Mesothelial cell of epicardium (in vitro differentiated cells): ENCODE data around the gene TNFRSF4. TPM values are rescaled to one million over a fixed set of nuclear protein-coding genes. Genes with fewer than 3 reads are reported as not detected.

Experiments
- DNase-seq, 2 experiments: peaks; one replicate each; pipeline ENCODE4 v3.0.0; 2021; ENCODE audit warnings: low spot score in 2 of 2; ENCODE audit not compliant: unreplicated experiment in 2 of 2
- H3K27ac Mint-ChIP-seq: 2 replicates; pipeline ENCODE4 v1.8.0; 2021; ENCODE audit warnings: mixed read lengths
- H3K27me3 Mint-ChIP-seq: 2 replicates; pipeline ENCODE4 v1.8.0; 2021; ENCODE audit warnings: low read depth, mixed read lengths
- H3K36me3 Mint-ChIP-seq: 2 replicates; pipeline ENCODE4 v1.8.0; 2021; ENCODE audit warnings: mixed read lengths
- H3K4me1 Mint-ChIP-seq: 2 replicates; pipeline ENCODE4 v1.8.0; 2021; ENCODE audit warnings: mixed read lengths
- H3K4me3 Mint-ChIP-seq: 2 replicates; pipeline ENCODE4 v1.8.0; 2021; ENCODE audit warnings: mild to moderate bottlenecking, moderate library complexity, mixed read lengths
- H3K9me3 Mint-ChIP-seq: 2 replicates; pipeline ENCODE4 v1.8.0; 2021; ENCODE audit warnings: mixed read lengths
- total RNA-seq: library from RNA; stranded (reverse); gene quantifications from 3 replicates; pipeline ENCODE4 v1.2.1, GENCODE V29; 2021
- TF ChIP-seq, protein P1 (sequence below): fragments of 200-600 bp; sonication (generic); IDR thresholded peaks from one replicate; pipeline ENCODE4 v1.5.0; 2021; ENCODE audit warnings: antibody characterized with exemption; ENCODE audit not compliant: unreplicated experiment

TNFRSF4 gene
- total RNA-seq, 1 donor from 2014 or later: 0.34 TPM

DNA sequence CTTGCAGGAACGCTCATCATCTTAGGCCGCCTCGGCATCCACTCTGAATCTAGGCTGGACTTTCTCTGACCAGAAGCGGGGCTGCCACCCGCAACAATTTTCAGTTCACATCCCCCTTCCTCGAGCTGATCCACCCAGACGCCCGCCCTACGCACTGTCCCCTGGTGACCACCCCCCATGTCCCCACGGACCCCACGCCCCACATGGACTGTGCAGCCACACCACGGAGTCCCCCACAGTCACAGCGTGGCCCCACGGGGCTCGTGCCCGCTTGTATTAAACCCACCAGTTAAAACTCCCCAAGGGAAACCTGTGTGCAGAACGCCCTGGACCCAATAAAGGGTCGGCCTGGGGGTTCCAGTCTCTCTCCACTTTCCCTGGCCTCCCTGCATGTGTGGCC lies 45.6 kb upstream of the TNFRSF4 start:
- no peak for DNase-seq
- no peak overlapping the region for H3K4me3 Mint-ChIP-seq
- H3K9me3 Mint-ChIP-seq: no peaks in the 10 kb centered on the region
- H3K36me3 Mint-ChIP-seq: peaks cover 37% of the 10 kb centered on the region
- no peak overlapping the region for H3K27ac Mint-ChIP-seq
- H3K4me1 Mint-ChIP-seq: no peaks in the 10 kb centered on the region
- TF ChIP-seq, protein P1, sequence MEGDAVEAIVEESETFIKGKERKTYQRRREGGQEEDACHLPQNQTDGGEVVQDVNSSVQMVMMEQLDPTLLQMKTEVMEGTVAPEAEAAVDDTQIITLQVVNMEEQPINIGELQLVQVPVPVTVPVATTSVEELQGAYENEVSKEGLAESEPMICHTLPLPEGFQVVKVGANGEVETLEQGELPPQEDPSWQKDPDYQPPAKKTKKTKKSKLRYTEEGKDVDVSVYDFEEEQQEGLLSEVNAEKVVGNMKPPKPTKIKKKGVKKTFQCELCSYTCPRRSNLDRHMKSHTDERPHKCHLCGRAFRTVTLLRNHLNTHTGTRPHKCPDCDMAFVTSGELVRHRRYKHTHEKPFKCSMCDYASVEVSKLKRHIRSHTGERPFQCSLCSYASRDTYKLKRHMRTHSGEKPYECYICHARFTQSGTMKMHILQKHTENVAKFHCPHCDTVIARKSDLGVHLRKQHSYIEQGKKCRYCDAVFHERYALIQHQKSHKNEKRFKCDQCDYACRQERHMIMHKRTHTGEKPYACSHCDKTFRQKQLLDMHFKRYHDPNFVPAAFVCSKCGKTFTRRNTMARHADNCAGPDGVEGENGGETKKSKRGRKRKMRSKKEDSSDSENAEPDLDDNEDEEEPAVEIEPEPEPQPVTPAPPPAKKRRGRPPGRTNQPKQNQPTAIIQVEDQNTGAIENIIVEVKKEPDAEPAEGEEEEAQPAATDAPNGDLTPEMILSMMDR: no peak
- H3K27me3 Mint-ChIP-seq: no peaks in the 10 kb centered on the region

- TF ChIP-seq, protein P1: no peak
- Mint-ChIP-seq H3K4me1 (no peaks in the 10 kb centered on the region), H3K4me3 (no peak overlapping the region), H3K9me3 (no peaks in the 10 kb centered on the region), H3K27me3 (no peaks in the 10 kb centered on the region), H3K27ac (no peak overlapping the region), H3K36me3 (peaks cover 36% of the 10 kb centered on the region)
- DNase-seq: no peak
Measured at GRCh38 chr1:1259119-1259488, 45.2 kb upstream of the TNFRSF4 start.

GRCh38 chr1:1256956-1257871 lies 43.3 kb upstream of the TNFRSF4 start:
- H3K27me3 Mint-ChIP-seq: no peaks in the 10 kb centered on the region
- no peaks in the 10 kb centered on the region for H3K4me1 Mint-ChIP-seq
- TF ChIP-seq, protein P1: no peak
- H3K27ac Mint-ChIP-seq: no peak overlapping the region
- no peaks in the 10 kb centered on the region for H3K9me3 Mint-ChIP-seq
- no peak for DNase-seq
- no peak overlapping the region for H3K4me3 Mint-ChIP-seq
- H3K36me3 Mint-ChIP-seq: peaks cover 35% of the 10 kb centered on the region

DNA sequence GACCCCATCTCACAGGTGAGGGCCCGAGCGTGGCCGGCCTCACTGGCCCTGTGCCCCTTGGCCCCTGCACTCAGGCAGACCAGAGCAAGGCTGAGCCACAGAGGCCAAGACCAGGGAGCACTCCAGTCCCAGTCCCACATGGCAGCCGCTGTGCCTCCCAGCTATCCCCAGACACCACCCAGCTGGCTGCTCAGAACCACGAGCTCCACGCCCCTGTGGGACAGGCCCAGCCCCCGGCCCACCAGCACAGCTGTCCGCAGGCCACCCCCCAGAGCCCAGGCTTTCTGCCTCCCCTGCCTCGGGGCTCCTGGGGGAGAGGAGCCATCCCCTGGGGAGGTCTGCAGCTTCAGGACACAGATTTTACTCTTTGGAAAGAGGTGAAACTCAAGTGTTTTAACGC lies 41.7 kb upstream of the TNFRSF4 start:
- Mint-ChIP-seq H3K36me3 (peaks cover 30% of the 10 kb centered on the region), H3K4me3 (no peak overlapping the region), H3K4me1 (peaks cover 2% of the 10 kb centered on the region), H3K9me3 (no peaks in the 10 kb centered on the region), H3K27ac (no peak overlapping the region), H3K27me3 (no peaks in the 10 kb centered on the region)
- DNase-seq: no peak
- TF ChIP-seq, protein P1: no peak

- no peak for DNase-seq
- peaks cover 2% of the 10 kb centered on the region for H3K4me1 Mint-ChIP-seq
- no peaks in the 10 kb centered on the region for H3K9me3 Mint-ChIP-seq
- no peak overlapping the region for H3K4me3 Mint-ChIP-seq
- H3K36me3 Mint-ChIP-seq: peaks cover 30% of the 10 kb centered on the region
- no peaks in the 10 kb centered on the region for H3K27me3 Mint-ChIP-seq
- no peak overlapping the region for H3K27ac Mint-ChIP-seq
- TF ChIP-seq, protein P1: no peak
Measured at GRCh38 chr1:1255078-1255477, 41.1 kb upstream of the TNFRSF4 start.

DNA sequence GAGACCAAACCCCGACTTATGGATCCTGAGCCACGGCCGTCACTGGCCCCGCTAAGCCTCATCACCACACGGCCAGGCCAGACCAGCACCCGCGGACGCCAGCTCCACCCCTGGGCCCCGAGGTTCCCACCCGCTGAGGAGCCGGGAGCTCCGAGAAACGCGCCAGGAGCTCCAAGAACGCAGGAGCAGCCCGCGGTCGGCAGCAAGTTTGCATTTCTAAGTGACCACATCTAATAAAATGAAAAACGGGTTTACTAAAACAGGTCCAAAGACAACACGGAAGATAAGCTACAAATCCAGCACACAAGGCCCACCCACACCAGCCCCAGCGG lies 40.7 kb upstream of the TNFRSF4 start:
- no peak overlapping the region for H3K4me3 Mint-ChIP-seq
- H3K36me3 Mint-ChIP-seq: peaks cover 25% of the 10 kb centered on the region
- no peak overlapping the region for H3K27ac Mint-ChIP-seq
- DNase-seq: no peak
- H3K4me1 Mint-ChIP-seq: peaks cover 2% of the 10 kb centered on the region
- H3K9me3 Mint-ChIP-seq: no peaks in the 10 kb centered on the region
- H3K27me3 Mint-ChIP-seq: no peaks in the 10 kb centered on the region
- TF ChIP-seq, protein P1: no peak
